GM23248 (cell line): ENCODE results near the gene PRDM12. TPM values are rescaled to one million over a fixed set of nuclear protein-coding genes. Genes with fewer than 3 reads are reported as not detected.
"Not testable (repeated sequence)": the region's sequence is repeated elsewhere in the genome, so short reads cannot be mapped to it uniquely, and the experiment has no call there.

Experiments
- DNase-seq: peaks from one replicate; pipeline ENCODE4 v3.0.0-alpha.2; 2015
- H2AFZ ChIP-seq: fragments of 200-600 bp; sonication (generic); 2 replicates; pipeline ENCODE4 v1.6.1; 2016; ENCODE audit warnings: antibody characterized with exemption
- H3F3A ChIP-seq: fragments of 200-600 bp; sonication (generic); 2 replicates; pipeline ENCODE4 v1.6.1; 2016; ENCODE audit warnings: mild to moderate bottlenecking, antibody characterized with exemption, mixed run types; ENCODE audit not compliant: insufficient read depth
- H3K27ac ChIP-seq: fragments of 200-600 bp; sonication (generic); 2 replicates; pipeline ENCODE4 v1.5.1; 2016; ENCODE audit warnings: mild to moderate bottlenecking
- H3K27me3 ChIP-seq: fragments of 200-600 bp; sonication (generic); replicated peaks from 2 replicates; pipeline ENCODE4 v1.6.1; 2016; ENCODE audit warnings: mild to moderate bottlenecking; ENCODE audit not compliant: insufficient read depth
- H3K36me3 ChIP-seq: fragments of 200-600 bp; sonication (generic); 2 replicates; pipeline ENCODE4 v1.6.1; 2016; ENCODE audit warnings: low read depth, mild to moderate bottlenecking
- H3K4me1 ChIP-seq: fragments of 200-600 bp; sonication (generic); 2 replicates; pipeline ENCODE4 v1.6.1; 2016; ENCODE audit warnings: mild to moderate bottlenecking; ENCODE audit not compliant: insufficient read depth
- H3K4me2 ChIP-seq: fragments of 200-600 bp; sonication (generic); one replicate; pipeline ENCODE4 v1.6.1; 2016; ENCODE audit warnings: mild to moderate bottlenecking; ENCODE audit not compliant: unreplicated experiment
- H3K4me3 ChIP-seq: fragments of 200-600 bp; sonication (generic); 2 replicates; pipeline ENCODE4 v1.5.1; 2016; ENCODE audit warnings: mild to moderate bottlenecking
- H3K79me2 ChIP-seq: fragments of 200-600 bp; sonication (generic); 2 replicates; pipeline ENCODE4 v1.6.1; 2016; ENCODE audit warnings: mild to moderate bottlenecking; ENCODE audit not compliant: insufficient read depth
- H3K9ac ChIP-seq: fragments of 200-600 bp; sonication (generic); 2 replicates; pipeline ENCODE4 v1.6.1; 2016; ENCODE audit warnings: mild to moderate bottlenecking
- H3K9me2 ChIP-seq: fragments of 200-600 bp; sonication (generic); 2 replicates; pipeline ENCODE4 v1.6.1; 2016; ENCODE audit warnings: mixed run types, mild to moderate bottlenecking, moderate library complexity; ENCODE audit not compliant: insufficient read depth
- H3K9me3 ChIP-seq: fragments of 200-600 bp; sonication (generic); one replicate; pipeline ENCODE4 v1.6.1; 2017; ENCODE audit warnings: low read depth
- H4K20me1 ChIP-seq: fragments of 200-600 bp; sonication (generic); 2 replicates; pipeline ENCODE4 v1.6.0; 2016; ENCODE audit not compliant: insufficient read depth
- EZH2 ChIP-seq: fragments of 200-600 bp; sonication (generic); IDR thresholded peaks from 2 replicates; pipeline ENCODE4 v1.6.1; 2018; ENCODE audit warnings: antibody characterized with exemption, mild to moderate bottlenecking; ENCODE audit not compliant: insufficient read depth, poor library complexity, severe bottlenecking
- EZH2phosphoT487 ChIP-seq: fragments of 200-600 bp; sonication (generic); IDR thresholded peaks from 2 replicates; pipeline ENCODE4 v1.6.1; 2018; ENCODE audit warnings: antibody characterized with exemption, moderate library complexity, mild to moderate bottlenecking, low read depth; ENCODE audit not compliant: insufficient read depth
- WGBS, 2 experiments: methylation state at CpG; one replicate each; pipeline ENCODE4 v1.1.6; 2015 to 2017; ENCODE audit warnings: low lambda C conversion rate in 2 of 2, low coverage in 1 of 2; ENCODE audit errors: missing lambda C conversion rate in 2 of 2; 5-methylcytosine and 5-hydroxymethylcytosine counted together
- in situ Hi-C: fragments of 300-500 bp; cut with MboI; formaldehyde crosslinking; loops from 2 replicates; pipeline ENCODE4 v1.15.0; 2020
- polyA plus RNA-seq: library from polyadenylated mRNA; unstranded; fragments of >200 nt; fragmentation: Nextera tagmentation; extraction: Ambion mirVana; gene quantifications from 2 replicates; pipeline ENCODE4 v1.2.1, GENCODE V29; 2016
- total RNA-seq: library from RNA; depleted of rRNA; stranded (reverse); fragments of >200 nt; shearing (Covaris generic); gene quantifications from 2 replicates; pipeline ENCODE4 v1.2.3, GENCODE V29; 2014

Gene PRDM12
- total and polyA plus RNA-seq, 2 experiments from 2014 or later = not detected

DNA sequence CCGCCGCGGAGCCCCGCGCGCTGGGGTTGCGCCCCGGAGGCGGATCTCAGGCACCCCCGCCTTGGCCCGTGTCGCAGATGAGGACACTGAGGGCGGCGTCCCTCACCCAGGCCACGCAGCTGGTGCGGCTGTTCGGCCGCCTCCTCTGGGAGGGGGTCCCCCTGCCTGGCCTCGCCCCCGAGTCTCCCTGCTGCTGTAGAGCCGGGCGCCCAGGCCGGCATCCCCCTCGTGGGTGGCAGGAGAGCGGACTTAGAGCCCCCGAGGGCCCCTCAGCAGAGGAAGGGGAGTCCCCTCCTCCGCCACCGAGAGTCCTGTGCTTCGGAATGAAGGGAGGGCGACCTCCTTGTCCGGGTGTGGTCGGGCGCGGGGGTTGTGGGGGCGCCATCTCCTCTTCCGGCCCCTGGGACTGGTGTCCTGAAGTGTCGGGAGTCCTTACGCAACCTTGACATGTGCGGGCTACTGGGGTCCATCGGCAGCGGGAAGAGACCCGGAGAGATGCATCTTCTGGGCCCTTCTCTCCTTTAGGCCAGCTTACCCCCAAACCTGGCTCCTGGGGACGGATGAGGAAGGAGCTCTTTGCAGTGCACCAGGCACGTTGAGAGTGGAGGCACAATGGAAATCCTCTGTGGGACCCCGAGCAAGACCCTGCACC, 17.5 kb downstream of the PRDM12 start:
- TF ChIP-seq EZH2 (no peak), EZH2phosphoT487 (no peak)
- WGBS, 2 experiments = 4 to 5% methylated on average over 24 to 39 of the region's 45 CpGs
- no peaks in the 10 kb centered on the region for H3K36me3 ChIP-seq
- no peaks in the 10 kb centered on the region for H4K20me1 ChIP-seq
- peak overlapping the region; percentile 69 for H3K4me3 ChIP-seq
- H3F3A ChIP-seq = no peaks in the 10 kb centered on the region
- H3K9ac ChIP-seq = no peak overlapping the region
- in situ Hi-C loops = loop anchor here (10.0 to 25.0 kb wide), 3 partner anchors 197 to 570 kb away; no protein-coding TSS in a partner anchor
- no peak overlapping the region for H3K27ac ChIP-seq
- H3K9me3 ChIP-seq = no peaks in the 10 kb centered on the region
- no peaks in the 10 kb centered on the region for H3K4me1 ChIP-seq
- peak overlapping the region; percentile 89 for H3K4me2 ChIP-seq
- no peaks in the 10 kb centered on the region for H3K79me2 ChIP-seq
- peak overlapping the region; percentile 83 for H2AFZ ChIP-seq
- DNase-seq = no peak
- H3K9me2 ChIP-seq = no peaks in the 10 kb centered on the region
- H3K27me3 ChIP-seq = no peaks in the 10 kb centered on the region

DNA sequence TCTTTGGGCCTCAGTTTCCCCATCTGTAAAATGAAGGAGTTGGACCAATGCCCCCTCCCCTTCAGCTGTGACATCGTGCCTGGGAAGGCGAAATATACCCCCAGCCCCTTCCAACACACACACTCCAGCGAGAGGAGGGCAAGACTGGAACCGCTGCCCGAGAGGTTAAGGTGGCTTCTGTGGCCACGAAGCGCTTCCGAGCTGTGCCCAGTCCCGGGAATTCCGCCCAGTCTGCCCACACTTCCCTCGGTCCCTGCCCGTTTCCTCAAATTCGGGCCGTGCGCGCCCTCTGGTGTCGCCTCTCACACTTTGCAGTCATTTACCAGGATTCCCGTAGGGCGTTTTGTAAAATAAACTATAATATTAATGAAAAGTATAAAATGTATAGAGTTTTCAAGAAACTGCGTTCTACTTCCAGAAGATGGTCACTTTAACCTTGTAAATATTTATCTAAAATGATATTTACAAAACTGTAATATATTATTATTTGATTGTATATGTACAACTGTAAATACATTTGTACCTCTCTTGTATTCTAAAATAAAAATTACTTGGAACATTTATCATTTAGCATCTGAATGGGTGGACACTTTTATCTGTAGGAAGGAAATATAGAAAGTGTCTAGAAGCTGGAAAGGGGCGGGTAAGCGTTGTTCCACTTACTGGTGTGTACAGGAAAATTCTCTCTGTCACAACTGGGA, 18.2 kb downstream of the PRDM12 start:
- H3K27me3 ChIP-seq = no peaks in the 10 kb centered on the region
- no peak for TF ChIP-seq EZH2
- TF ChIP-seq EZH2phosphoT487 = no peak
- H3K4me1 ChIP-seq = no peaks in the 10 kb centered on the region
- in situ Hi-C loops = loop anchor here (10.0 to 25.0 kb wide), 3 partner anchors 198 to 570 kb away; no protein-coding TSS in a partner anchor
- WGBS, 2 experiments = 1% methylated on average over 22 of the region's 22 CpGs
- H4K20me1 ChIP-seq = no peaks in the 10 kb centered on the region
- peak; percentile 92 for DNase-seq
- peak overlapping the region; percentile 69 for H3K4me3 ChIP-seq
- no peaks in the 10 kb centered on the region for H3K9me3 ChIP-seq
- H2AFZ ChIP-seq = peak overlapping the region; percentile 83; the same call in 1 of the 2 replicates
- H3K9me2 ChIP-seq = no peaks in the 10 kb centered on the region
- H3K27ac ChIP-seq = no peak overlapping the region
- no peaks in the 10 kb centered on the region for H3K79me2 ChIP-seq
- no peaks in the 10 kb centered on the region for H3F3A ChIP-seq
- peak overlapping the region; percentile 89 for H3K4me2 ChIP-seq
- no peak overlapping the region for H3K9ac ChIP-seq
- no peaks in the 10 kb centered on the region for H3K36me3 ChIP-seq

DNA sequence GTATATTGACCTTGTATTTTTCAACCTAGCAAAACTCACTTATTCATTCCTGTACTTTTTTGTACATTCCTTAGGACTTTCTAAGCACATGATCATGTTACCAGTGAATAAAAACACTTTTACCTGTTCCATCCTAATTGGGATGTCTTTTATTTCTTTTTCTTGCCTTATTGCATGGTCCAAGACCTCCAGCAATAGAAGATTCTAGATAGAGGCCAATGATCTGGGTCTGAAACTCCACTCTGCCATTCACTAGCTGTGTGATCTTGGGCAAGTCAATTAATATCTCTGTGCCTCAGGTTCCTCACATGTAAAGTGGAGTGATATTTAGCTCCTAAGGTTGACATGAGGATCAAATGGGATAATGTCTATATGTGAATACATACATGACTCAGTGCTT, 20.7 kb downstream of the PRDM12 start:
- no peak overlapping the region for H3K4me3 ChIP-seq
- H3K9me2 ChIP-seq = no peaks in the 10 kb centered on the region
- no peaks in the 10 kb centered on the region for H3K27me3 ChIP-seq
- H3K9ac ChIP-seq = no peak overlapping the region
- H3K27ac ChIP-seq = no peak overlapping the region
- H4K20me1 ChIP-seq = no peaks in the 10 kb centered on the region
- H2AFZ ChIP-seq = no peak overlapping the region
- in situ Hi-C loops = loop anchor here (10.0 to 25.0 kb wide), 3 partner anchors 200 to 573 kb away; no protein-coding TSS in a partner anchor
- no peak overlapping the region for H3K4me2 ChIP-seq
- TF ChIP-seq EZH2 = no peak
- no peak for TF ChIP-seq EZH2phosphoT487
- no peak for DNase-seq
- no peaks in the 10 kb centered on the region for H3K79me2 ChIP-seq
- H3K9me3 ChIP-seq = no peaks in the 10 kb centered on the region
- H3K4me1 ChIP-seq = no peaks in the 10 kb centered on the region
- peaks cover 7% of the 10 kb centered on the region; the same call in 1 of the 2 replicates for H3F3A ChIP-seq
- H3K36me3 ChIP-seq = no peaks in the 10 kb centered on the region

DNA sequence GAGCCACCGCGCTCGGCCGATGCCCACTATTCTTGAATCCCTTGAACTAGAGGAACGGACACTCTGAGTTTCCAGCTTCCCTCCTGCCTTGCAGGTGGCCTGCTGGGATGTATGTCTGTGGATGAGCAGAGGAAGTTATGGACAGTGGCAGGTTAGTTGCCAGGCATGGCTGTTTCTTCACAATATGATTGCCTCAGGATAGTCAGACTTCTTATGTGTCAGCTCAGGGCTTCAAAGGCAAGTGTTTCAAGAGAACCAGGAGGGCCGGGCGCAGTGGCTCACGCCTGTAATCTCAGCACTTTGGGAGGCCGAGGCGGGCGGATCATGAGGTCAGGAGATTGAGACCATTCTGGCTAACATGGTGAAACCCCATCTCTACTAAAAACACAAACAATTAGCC, 21.6 kb downstream of the PRDM12 start:
- not testable (repeated sequence) for H3K9me3 ChIP-seq, H4K20me1 ChIP-seq, H3K4me2 ChIP-seq, H3K9me2 ChIP-seq, DNase-seq, H3K4me3 ChIP-seq, H3K36me3 ChIP-seq, H3K4me1 ChIP-seq, H2AFZ ChIP-seq, H3K9ac ChIP-seq, H3K27me3 ChIP-seq, H3K79me2 ChIP-seq, H3K27ac ChIP-seq
- in situ Hi-C loops = loop anchor here (10.0 to 25.0 kb wide), 3 partner anchors 201 to 574 kb away; no protein-coding TSS in a partner anchor
- WGBS, 2 experiments = 82 to 85% methylated on average over 11 of the region's 11 CpGs
- peaks cover 14% of the 10 kb centered on the region for H3F3A ChIP-seq
